Tibial nerve (tissue), 4 donors: ENCODE measurements around the gene RAPGEF3.

Experiments used
- EP300 ChIP-seq, 2 donors: sonication (generic); formaldehyde crosslinking; IDR thresholded peaks; one replicate each; pipeline ENCODE4 v1.6.1; 2017; ENCODE audit warnings: antibody characterized with exemption in 2 of 2, mild to moderate bottlenecking in 1 of 2
- POLR2A ChIP-seq, 2 donors: fragments of 450-650 bp; IDR thresholded peaks; one replicate each; pipeline ENCODE4 v1.6.1; 2017; ENCODE audit warnings: antibody characterized with exemption in 2 of 2, mild to moderate bottlenecking in 2 of 2, moderate library complexity in 2 of 2
- TF ChIP-seq, protein P1 (sequence below), 5 experiments: fragments of 200-600 bp in 3 of 5; fragments of 450-650 bp in 2 of 5; sonication (generic) in 3 of 5; IDR thresholded peaks; one replicate each; pipeline ENCODE4 v1.5.1; 2016 to 2019; ENCODE audit warnings: antibody characterized with exemption in 5 of 5, mild to moderate bottlenecking in 3 of 5, moderate library complexity in 2 of 5

DNA sequence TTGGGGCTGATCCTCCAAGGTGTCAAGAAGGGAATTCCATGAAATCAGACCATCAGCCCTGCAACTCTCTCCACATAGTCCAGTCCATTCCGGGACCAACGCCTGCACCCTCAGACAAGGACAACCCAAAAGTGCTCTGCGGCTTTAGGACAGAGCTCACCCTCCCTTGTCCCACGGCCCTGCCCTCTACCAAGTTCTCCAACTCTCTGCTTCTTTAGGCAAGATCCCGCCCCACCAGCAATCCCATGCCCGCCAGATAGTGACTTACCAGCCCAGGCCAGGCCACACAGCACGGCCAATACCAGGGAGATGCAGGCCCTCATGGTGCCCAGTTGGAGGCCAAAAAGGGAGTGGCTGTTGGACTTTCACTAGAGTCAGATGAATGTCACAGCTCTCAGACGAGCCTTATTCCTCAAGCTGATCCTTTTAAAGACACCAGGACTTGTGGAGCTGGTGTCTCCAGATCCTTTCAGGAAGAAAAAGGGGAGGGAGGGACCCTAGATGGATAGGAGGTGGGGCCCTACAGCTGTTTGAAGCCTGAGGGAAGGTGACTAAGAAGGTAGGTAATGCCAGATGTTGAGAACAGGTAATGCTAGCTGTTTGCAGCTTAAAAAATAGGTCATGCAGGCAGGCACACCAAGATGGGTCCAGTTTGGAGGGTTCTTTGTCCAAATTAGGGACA lies 33.4 kb downstream of the RAPGEF3 start, which contains the start of gene ENDOU:
- TF ChIP-seq POLR2A (IDR thresholded peaks at IDR 0.05) (no peak), EP300 (IDR thresholded peaks at IDR 0.05) (no peak)
- TF ChIP-seq, protein P1, sequence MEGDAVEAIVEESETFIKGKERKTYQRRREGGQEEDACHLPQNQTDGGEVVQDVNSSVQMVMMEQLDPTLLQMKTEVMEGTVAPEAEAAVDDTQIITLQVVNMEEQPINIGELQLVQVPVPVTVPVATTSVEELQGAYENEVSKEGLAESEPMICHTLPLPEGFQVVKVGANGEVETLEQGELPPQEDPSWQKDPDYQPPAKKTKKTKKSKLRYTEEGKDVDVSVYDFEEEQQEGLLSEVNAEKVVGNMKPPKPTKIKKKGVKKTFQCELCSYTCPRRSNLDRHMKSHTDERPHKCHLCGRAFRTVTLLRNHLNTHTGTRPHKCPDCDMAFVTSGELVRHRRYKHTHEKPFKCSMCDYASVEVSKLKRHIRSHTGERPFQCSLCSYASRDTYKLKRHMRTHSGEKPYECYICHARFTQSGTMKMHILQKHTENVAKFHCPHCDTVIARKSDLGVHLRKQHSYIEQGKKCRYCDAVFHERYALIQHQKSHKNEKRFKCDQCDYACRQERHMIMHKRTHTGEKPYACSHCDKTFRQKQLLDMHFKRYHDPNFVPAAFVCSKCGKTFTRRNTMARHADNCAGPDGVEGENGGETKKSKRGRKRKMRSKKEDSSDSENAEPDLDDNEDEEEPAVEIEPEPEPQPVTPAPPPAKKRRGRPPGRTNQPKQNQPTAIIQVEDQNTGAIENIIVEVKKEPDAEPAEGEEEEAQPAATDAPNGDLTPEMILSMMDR (IDR thresholded peaks at IDR 0.05): no peak
